GM23338 (cell line): Measurements from ENCODE around the gene ACTR6.

Experiments used
- EZH2 ChIP-seq: fragments of 200-600 bp; sonication (generic); IDR thresholded peaks from one replicate; pipeline ENCODE4 v1.8.0; 2017; ENCODE audit warnings: antibody characterized with exemption, mild to moderate bottlenecking, low read depth; ENCODE audit not compliant: unreplicated experiment
- EZH2phosphoT487 ChIP-seq: fragments of 200-600 bp; sonication (generic); IDR thresholded peaks from one replicate; pipeline ENCODE4 v1.8.1; 2018; ENCODE audit warnings: antibody characterized with exemption; ENCODE audit not compliant: unreplicated experiment
- JUNB ChIP-seq: IDR thresholded peaks from one replicate; pipeline ENCODE4 v1.6.1; 2016; ENCODE audit warnings: antibody characterized with exemption; ENCODE audit not compliant: unreplicated experiment
- POLR2AphosphoS5 ChIP-seq: IDR thresholded peaks from 2 replicates; pipeline ENCODE4 v1.6.1; 2016; ENCODE audit warnings: antibody characterized with exemption, low read depth
- STAT1 ChIP-seq: IDR thresholded peaks from one replicate; pipeline ENCODE4 v1.6.1; 2016; ENCODE audit warnings: antibody characterized with exemption; ENCODE audit not compliant: unreplicated experiment
- ZNF114 ChIP-seq: fragments of 250-450 bp; sonication (Bioruptor Pico); IDR thresholded peaks from 2 replicates; pipeline ENCODE4 v1.5.0; 2020; ENCODE audit warnings: mild to moderate bottlenecking, moderate library complexity
- TF ChIP-seq, protein P1 (sequence below), 2 experiments: fragments of 200-600 bp in 1 of 2; sonication (generic) in 1 of 2; conservative IDR thresholded peaks; 2 replicates each; pipeline versions ENCODE4 v1.5.1 to v1.6.1; 2016 to 2017; ENCODE audit warnings: antibody characterized with exemption in 2 of 2, low read depth in 2 of 2, mild to moderate bottlenecking in 2 of 2, moderate library complexity in 1 of 2
- TF ChIP-seq, protein P2 (sequence below): IDR thresholded peaks from one replicate; pipeline ENCODE4 v1.6.1; 2018; ENCODE audit warnings: antibody characterized with exemption; ENCODE audit not compliant: unreplicated experiment
- TF ChIP-seq, protein P3 (sequence below): IDR thresholded peaks from 2 replicates; pipeline ENCODE4 v1.6.1; 2016; ENCODE audit warnings: antibody characterized with exemption
- TF ChIP-seq, protein P4 (sequence below): fragments of 250-450 bp; sonication (Bioruptor Pico); IDR thresholded peaks from 2 replicates; pipeline ENCODE4 v1.5.0; 2020; ENCODE audit warnings: mild to moderate bottlenecking, moderate library complexity

DNA sequence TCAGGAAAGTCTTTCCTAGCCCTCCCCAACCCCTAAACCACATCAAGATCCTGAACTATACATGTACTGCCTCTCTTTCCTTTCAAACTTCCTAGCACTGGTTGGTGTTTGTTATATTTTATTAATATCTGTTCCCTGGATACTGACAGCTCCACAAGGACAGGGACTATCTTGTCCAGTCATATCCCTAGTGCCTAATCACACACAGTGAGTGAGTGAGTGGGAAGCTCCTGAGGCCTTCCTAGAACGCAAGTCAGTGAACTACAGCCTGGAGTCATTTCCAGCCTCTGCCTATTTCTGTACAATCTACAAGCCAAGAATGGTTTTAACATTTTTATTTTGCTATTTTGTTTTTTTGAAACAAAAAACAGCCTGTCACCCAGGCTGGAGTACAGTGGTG lies 7.5 kb upstream of the ACTR6 start:
- TF ChIP-seq, protein P1, sequence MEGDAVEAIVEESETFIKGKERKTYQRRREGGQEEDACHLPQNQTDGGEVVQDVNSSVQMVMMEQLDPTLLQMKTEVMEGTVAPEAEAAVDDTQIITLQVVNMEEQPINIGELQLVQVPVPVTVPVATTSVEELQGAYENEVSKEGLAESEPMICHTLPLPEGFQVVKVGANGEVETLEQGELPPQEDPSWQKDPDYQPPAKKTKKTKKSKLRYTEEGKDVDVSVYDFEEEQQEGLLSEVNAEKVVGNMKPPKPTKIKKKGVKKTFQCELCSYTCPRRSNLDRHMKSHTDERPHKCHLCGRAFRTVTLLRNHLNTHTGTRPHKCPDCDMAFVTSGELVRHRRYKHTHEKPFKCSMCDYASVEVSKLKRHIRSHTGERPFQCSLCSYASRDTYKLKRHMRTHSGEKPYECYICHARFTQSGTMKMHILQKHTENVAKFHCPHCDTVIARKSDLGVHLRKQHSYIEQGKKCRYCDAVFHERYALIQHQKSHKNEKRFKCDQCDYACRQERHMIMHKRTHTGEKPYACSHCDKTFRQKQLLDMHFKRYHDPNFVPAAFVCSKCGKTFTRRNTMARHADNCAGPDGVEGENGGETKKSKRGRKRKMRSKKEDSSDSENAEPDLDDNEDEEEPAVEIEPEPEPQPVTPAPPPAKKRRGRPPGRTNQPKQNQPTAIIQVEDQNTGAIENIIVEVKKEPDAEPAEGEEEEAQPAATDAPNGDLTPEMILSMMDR (conservative IDR thresholded peaks at IDR 0.05; ENCODE audit: low read depth in 2 of 2): no peak
- TF ChIP-seq, protein P2, sequence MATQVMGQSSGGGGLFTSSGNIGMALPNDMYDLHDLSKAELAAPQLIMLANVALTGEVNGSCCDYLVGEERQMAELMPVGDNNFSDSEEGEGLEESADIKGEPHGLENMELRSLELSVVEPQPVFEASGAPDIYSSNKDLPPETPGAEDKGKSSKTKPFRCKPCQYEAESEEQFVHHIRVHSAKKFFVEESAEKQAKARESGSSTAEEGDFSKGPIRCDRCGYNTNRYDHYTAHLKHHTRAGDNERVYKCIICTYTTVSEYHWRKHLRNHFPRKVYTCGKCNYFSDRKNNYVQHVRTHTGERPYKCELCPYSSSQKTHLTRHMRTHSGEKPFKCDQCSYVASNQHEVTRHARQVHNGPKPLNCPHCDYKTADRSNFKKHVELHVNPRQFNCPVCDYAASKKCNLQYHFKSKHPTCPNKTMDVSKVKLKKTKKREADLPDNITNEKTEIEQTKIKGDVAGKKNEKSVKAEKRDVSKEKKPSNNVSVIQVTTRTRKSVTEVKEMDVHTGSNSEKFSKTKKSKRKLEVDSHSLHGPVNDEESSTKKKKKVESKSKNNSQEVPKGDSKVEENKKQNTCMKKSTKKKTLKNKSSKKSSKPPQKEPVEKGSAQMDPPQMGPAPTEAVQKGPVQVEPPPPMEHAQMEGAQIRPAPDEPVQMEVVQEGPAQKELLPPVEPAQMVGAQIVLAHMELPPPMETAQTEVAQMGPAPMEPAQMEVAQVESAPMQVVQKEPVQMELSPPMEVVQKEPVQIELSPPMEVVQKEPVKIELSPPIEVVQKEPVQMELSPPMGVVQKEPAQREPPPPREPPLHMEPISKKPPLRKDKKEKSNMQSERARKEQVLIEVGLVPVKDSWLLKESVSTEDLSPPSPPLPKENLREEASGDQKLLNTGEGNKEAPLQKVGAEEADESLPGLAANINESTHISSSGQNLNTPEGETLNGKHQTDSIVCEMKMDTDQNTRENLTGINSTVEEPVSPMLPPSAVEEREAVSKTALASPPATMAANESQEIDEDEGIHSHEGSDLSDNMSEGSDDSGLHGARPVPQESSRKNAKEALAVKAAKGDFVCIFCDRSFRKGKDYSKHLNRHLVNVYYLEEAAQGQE: no peak
- no peak for TF ChIP-seq POLR2AphosphoS5
- TF ChIP-seq EZH2: no peak
- no peak for TF ChIP-seq EZH2phosphoT487
- no peak for TF ChIP-seq STAT1
- no peak for TF ChIP-seq JUNB
- TF ChIP-seq, protein P3, sequence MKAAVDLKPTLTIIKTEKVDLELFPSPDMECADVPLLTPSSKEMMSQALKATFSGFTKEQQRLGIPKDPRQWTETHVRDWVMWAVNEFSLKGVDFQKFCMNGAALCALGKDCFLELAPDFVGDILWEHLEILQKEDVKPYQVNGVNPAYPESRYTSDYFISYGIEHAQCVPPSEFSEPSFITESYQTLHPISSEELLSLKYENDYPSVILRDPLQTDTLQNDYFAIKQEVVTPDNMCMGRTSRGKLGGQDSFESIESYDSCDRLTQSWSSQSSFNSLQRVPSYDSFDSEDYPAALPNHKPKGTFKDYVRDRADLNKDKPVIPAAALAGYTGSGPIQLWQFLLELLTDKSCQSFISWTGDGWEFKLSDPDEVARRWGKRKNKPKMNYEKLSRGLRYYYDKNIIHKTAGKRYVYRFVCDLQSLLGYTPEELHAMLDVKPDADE: no peak
- TF ChIP-seq, protein P4, sequence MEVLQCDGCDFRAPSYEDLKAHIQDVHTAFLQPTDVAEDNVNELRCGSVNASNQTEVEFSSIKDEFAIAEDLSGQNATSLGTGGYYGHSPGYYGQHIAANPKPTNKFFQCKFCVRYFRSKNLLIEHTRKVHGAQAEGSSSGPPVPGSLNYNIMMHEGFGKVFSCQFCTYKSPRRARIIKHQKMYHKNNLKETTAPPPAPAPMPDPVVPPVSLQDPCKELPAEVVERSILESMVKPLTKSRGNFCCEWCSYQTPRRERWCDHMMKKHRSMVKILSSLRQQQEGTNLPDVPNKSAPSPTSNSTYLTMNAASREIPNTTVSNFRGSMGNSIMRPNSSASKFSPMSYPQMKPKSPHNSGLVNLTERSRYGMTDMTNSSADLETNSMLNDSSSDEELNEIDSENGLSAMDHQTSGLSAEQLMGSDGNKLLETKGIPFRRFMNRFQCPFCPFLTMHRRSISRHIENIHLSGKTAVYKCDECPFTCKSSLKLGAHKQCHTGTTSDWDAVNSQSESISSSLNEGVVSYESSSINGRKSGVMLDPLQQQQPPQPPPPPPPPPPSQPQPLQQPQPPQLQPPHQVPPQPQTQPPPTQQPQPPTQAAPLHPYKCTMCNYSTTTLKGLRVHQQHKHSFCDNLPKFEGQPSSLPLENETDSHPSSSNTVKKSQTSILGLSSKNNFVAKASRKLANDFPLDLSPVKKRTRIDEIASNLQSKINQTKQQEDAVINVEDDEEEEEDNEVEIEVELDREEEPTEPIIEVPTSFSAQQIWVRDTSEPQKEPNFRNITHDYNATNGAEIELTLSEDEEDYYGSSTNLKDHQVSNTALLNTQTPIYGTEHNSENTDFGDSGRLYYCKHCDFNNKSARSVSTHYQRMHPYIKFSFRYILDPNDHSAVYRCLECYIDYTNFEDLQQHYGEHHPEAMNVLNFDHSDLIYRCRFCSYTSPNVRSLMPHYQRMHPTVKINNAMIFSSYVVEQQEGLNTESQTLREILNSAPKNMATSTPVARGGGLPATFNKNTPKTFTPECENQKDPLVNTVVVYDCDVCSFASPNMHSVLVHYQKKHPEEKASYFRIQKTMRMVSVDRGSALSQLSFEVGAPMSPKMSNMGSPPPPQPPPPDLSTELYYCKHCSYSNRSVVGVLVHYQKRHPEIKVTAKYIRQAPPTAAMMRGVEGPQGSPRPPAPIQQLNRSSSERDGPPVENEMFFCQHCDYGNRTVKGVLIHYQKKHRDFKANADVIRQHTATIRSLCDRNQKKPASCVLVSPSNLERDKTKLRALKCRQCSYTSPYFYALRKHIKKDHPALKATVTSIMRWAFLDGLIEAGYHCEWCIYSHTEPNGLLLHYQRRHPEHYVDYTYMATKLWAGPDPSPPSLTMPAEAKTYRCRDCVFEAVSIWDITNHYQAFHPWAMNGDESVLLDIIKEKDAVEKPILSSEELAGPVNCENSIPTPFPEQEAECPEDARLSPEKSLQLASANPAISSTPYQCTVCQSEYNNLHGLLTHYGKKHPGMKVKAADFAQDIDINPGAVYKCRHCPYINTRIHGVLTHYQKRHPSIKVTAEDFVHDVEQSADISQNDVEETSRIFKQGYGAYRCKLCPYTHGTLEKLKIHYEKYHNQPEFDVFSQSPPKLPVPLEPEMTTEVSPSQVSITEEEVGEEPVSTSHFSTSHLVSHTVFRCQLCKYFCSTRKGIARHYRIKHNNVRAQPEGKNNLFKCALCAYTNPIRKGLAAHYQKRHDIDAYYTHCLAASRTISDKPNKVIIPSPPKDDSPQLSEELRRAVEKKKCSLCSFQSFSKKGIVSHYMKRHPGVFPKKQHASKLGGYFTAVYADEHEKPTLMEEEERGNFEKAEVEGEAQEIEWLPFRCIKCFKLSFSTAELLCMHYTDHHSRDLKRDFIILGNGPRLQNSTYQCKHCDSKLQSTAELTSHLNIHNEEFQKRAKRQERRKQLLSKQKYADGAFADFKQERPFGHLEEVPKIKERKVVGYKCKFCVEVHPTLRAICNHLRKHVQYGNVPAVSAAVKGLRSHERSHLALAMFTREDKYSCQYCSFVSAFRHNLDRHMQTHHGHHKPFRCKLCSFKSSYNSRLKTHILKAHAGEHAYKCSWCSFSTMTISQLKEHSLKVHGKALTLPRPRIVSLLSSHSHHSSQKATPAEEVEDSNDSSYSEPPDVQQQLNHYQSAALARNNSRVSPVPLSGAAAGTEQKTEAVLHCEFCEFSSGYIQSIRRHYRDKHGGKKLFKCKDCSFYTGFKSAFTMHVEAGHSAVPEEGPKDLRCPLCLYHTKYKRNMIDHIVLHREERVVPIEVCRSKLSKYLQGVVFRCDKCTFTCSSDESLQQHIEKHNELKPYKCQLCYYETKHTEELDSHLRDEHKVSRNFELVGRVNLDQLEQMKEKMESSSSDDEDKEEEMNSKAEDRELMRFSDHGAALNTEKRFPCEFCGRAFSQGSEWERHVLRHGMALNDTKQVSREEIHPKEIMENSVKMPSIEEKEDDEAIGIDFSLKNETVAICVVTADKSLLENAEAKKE: no peak
- no peak for TF ChIP-seq ZNF114 (CRISPR knock-in tag)
